HepG2 (cell line): Measurements from ENCODE around the gene TOPORS. TPM values are rescaled to one million over a fixed set of nuclear protein-coding genes. Genes with fewer than 3 reads are reported as not detected.

ENCODE experiments used
- ATF3 ChIP-seq: sonication (generic); formaldehyde crosslinking; IDR thresholded peaks from 2 replicates; pipeline ENCODE4 v1.4.0; 2020; ENCODE audit warnings: missing genetic modification reagents
- CCAR2 ChIP-seq: fragments of 200-400 bp; formaldehyde crosslinking; optimal IDR thresholded peaks from 2 replicates; pipeline ENCODE3; 2018; ENCODE audit warnings: low read depth, mild to moderate bottlenecking, low read length, moderate library complexity
- CSRNP2 ChIP-seq: sonication (generic); formaldehyde crosslinking; conservative IDR thresholded peaks from 2 replicates; pipeline ENCODE4 v1.8.0; 2022; ENCODE audit warnings: low read depth, missing genetic modification reagents
- HDAC6 ChIP-seq: fragments of 200-600 bp; sonication (generic); IDR thresholded peaks from 2 replicates; pipeline ENCODE4 v1.7.0; 2017; ENCODE audit warnings: mild to moderate bottlenecking, antibody characterized with exemption, low read length, low read depth
- MED8 ChIP-seq: sonication (generic); formaldehyde crosslinking; IDR thresholded peaks from 2 replicates; pipeline ENCODE4 v1.8.1; 2023; ENCODE audit warnings: mild to moderate bottlenecking, missing genetic modification reagents; ENCODE audit not compliant: insufficient replicate concordance
- MIER2 ChIP-seq: IDR thresholded peaks from 2 replicates; pipeline ENCODE4 v1.6.1; 2016; ENCODE audit warnings: missing biosample characterization, missing genetic modification reagents
- MLX ChIP-seq: IDR thresholded peaks from 2 replicates; pipeline ENCODE4 v1.6.1; 2016
- NFE2 ChIP-seq: sonication (generic); formaldehyde crosslinking; IDR thresholded peaks from 2 replicates; pipeline ENCODE4 v1.4.0; 2020; ENCODE audit warnings: missing genetic modification reagents
- PRMT3 ChIP-seq: sonication (generic); formaldehyde crosslinking; IDR thresholded peaks from 2 replicates; pipeline ENCODE4 v1.8.1; 2022; ENCODE audit warnings: low read depth, mild to moderate bottlenecking, moderate library complexity, missing genetic modification reagents, borderline replicate concordance
- PRPF4 ChIP-seq: fragments of 200-400 bp; formaldehyde crosslinking; IDR thresholded peaks from 2 replicates; pipeline ENCODE4 v1.6.1; 2016; ENCODE audit warnings: low read length, low read depth; ENCODE audit not compliant: poor library complexity, severe bottlenecking
- RFXANK ChIP-seq: IDR thresholded peaks from 2 replicates; pipeline ENCODE4 v1.6.1; 2016
- SETDB1 ChIP-seq: sonication (generic); formaldehyde crosslinking; IDR thresholded peaks from 2 replicates; pipeline ENCODE4 v1.5.1; 2020; ENCODE audit warnings: missing genetic modification reagents, mild to moderate bottlenecking, borderline replicate concordance
- TCF12 ChIP-seq, 2 experiments: fragments of 450-650 bp in 1 of 2; sonication (generic) in 1 of 2; formaldehyde crosslinking in 1 of 2; IDR thresholded peaks; 2 replicates each; pipeline versions ENCODE4 v1.6.1 to v1.8.0; 2017 to 2022; ENCODE audit warnings: antibody characterized with exemption in 1 of 2, mild to moderate bottlenecking in 1 of 2, missing genetic modification reagents in 1 of 2, moderate library complexity in 1 of 2
- ZBTB7A ChIP-seq: sonication (generic); formaldehyde crosslinking; IDR thresholded peaks from 2 replicates; pipeline ENCODE4 v1.8.0; 2022; ENCODE audit warnings: mild to moderate bottlenecking, missing genetic modification reagents
- ZFAT ChIP-seq: sonication (generic); formaldehyde crosslinking; conservative IDR thresholded peaks from 2 replicates; pipeline ENCODE4 v1.8.1; 2023; ENCODE audit warnings: missing genetic modification reagents, inconsistent platforms
- ZNF12 ChIP-seq: sonication (generic); formaldehyde crosslinking; IDR thresholded peaks from 2 replicates; pipeline ENCODE4 v1.5.0; 2020; ENCODE audit warnings: missing genetic modification reagents
- ZNF20 ChIP-seq: sonication (generic); formaldehyde crosslinking; IDR thresholded peaks from 2 replicates; pipeline ENCODE4 v1.4.0; 2020; ENCODE audit warnings: mild to moderate bottlenecking, moderate library complexity, missing genetic modification reagents
- ZNF296 ChIP-seq: sonication (generic); formaldehyde crosslinking; conservative IDR thresholded peaks from 2 replicates; pipeline ENCODE4 v1.5.0; 2020; ENCODE audit warnings: mild to moderate bottlenecking, missing genetic modification reagents
- ZNF318 ChIP-seq: sonication (generic); formaldehyde crosslinking; IDR thresholded peaks from 2 replicates; pipeline ENCODE4 v1.4.0; 2020; ENCODE audit warnings: mild to moderate bottlenecking, missing genetic modification reagents
- ZNF343 ChIP-seq: sonication (generic); formaldehyde crosslinking; IDR thresholded peaks from 2 replicates; pipeline ENCODE4 v1.4.0; 2020; ENCODE audit warnings: mild to moderate bottlenecking, missing genetic modification reagents
- polyA plus RNA-seq, 8 experiments: library from polyadenylated mRNA; depleted of rRNA in 3 of 8; stranded (reverse) in 7 of 8; unstranded in 1 of 8; fragments of >200 nt; fragmentation: Illumina TruSeq in 4 of 8; extraction: Trizol in 4 of 8; gene quantifications; 2 replicates each; pipeline versions ENCODE4 v1.2.1 to v1.2.3, GENCODE V29; 2011 to 2016; ENCODE audit warnings: low read depth in 4 of 8, missing spikeins in 1 of 8, mixed read lengths in 1 of 8; ENCODE audit not compliant: insufficient read depth in 1 of 8
- total RNA-seq, 5 experiments: library from RNA; depleted of rRNA; stranded (reverse); fragments of >200 nt; fragmentation: Illumina TruSeq; extraction: Trizol; gene quantifications; 2 replicates each; pipeline ENCODE4 v1.2.3, GENCODE V29; 2016; ENCODE audit warnings: low read depth in 1 of 5

Gene TOPORS
- total and polyA plus RNA-seq, 2 of the 13 experiments (the other 11 are each of a cell fraction or from before 2014, with no cell fraction given): 6.8 to 19.6 TPM

- TF ChIP-seq HDAC6 (no peak), PRPF4 (no peak), ATF3 (CRISPR knock-in tag) (no peak), ZBTB7A (CRISPR knock-in tag) (peak; percentile 99), ZFAT (CRISPR knock-in tag) (no peak), NFE2 (no peak), CCAR2 (no peak), TCF12 (IDR thresholded peaks at IDR 0.05) (no peak), TCF12 (CRISPR knock-in tag; IDR thresholded peaks at IDR 0.05) (no peak), MLX (no peak), ZNF296 (CRISPR knock-in tag) (no peak), CSRNP2 (no peak), PRMT3 (no peak), MED8 (CRISPR knock-in tag) (no peak), SETDB1 (CRISPR knock-in tag) (no peak), ZNF318 (no peak), ZNF20 (CRISPR knock-in tag) (no peak), ZNF12 (CRISPR knock-in tag) (no peak), MIER2 (no peak), ZNF343 (CRISPR knock-in tag) (no peak), RFXANK (CRISPR knock-in tag) (no peak)
Observed at GRCh38 chr9:32550562-32551275, 1.7 kb downstream of the TOPORS start (continued).
